Endothelial cell of umbilical vein (primary cell): ENCODE measurements around the gene TRAPPC10. TPM values are rescaled to one million over a fixed set of nuclear protein-coding genes. Genes with fewer than 3 reads are reported as not detected.

Experiments used
- BruUV-seq: library from RNA; stranded (reverse); fragments of 400-500 nt; replicated peaks from 2 replicates; lab custom pipeline; 2021; lab: Mats Ljungman, UMichigan
- CTCF ChIA-PET: fragments of 300-600, 350-600 bp; sonication (Branson Sonifier 250); formaldehyde crosslinking; loops from one replicate; lab custom pipeline; 2021; ENCODE audit warnings: antibody characterized with exemption, inconsistent platforms; lab: Charles Lee
- POLR2A ChIA-PET: fragments of 300-600, 350-600 bp; sonication (Branson Sonifier 250); formaldehyde crosslinking; loops from one replicate; lab custom pipeline; 2021; ENCODE audit warnings: antibody characterized with exemption, inconsistent platforms; lab: Charles Lee
- DNase-seq: peaks from one replicate; pipeline ENCODE4 v3.0.0-alpha.2; 2011; ENCODE audit warnings: low read depth, low spot score
- FAIRE-seq: peaks from 2 replicates; lab custom pipeline; 2011; peaks lifted over from hg19 to GRCh38; lab: Jason Lieb, UNC
- H2AFZ ChIP-seq: 2 replicates; pipeline ENCODE4 v1.6.0; 2012; ENCODE audit warnings: low read depth, low read length, control low read depth, inconsistent platforms
- H3K27ac ChIP-seq: 2 replicates; pipeline ENCODE4 v1.5.1; 2011; ENCODE audit warnings: low read depth, mild to moderate bottlenecking, control low read depth, low read length, moderate library complexity; ENCODE audit not compliant: insufficient read depth
- H3K27me3 ChIP-seq, 2 experiments: 2 replicates each; pipeline versions ENCODE4 v1.6.0 to v1.6.1; 2011; ENCODE audit warnings: low read length in 2 of 2, mixed read lengths in 1 of 2; ENCODE audit not compliant: control insufficient read depth in 2 of 2, insufficient read depth in 2 of 2
- H3K36me3 ChIP-seq, 2 experiments: 2 replicates in 1 of 2; 3 replicates in 1 of 2; pipeline ENCODE4 v1.5.1; 2011; ENCODE audit warnings: low read length in 2 of 2, mild to moderate bottlenecking in 1 of 2, moderate library complexity in 1 of 2; ENCODE audit not compliant: control insufficient read depth in 2 of 2, insufficient read depth in 2 of 2; ENCODE audit errors: extremely low read depth in 1 of 2
- H3K4me1 ChIP-seq: 3 replicates; pipeline ENCODE4 v1.5.1; 2011; ENCODE audit warnings: mild to moderate bottlenecking, low read length; ENCODE audit not compliant: control insufficient read depth, insufficient read depth; ENCODE audit errors: extremely low read depth
- H3K4me2 ChIP-seq: 2 replicates; pipeline ENCODE4 v1.6.1; 2011; ENCODE audit warnings: low read length, control low read depth, mixed read lengths; ENCODE audit not compliant: insufficient read depth
- H3K4me3 ChIP-seq, 3 experiments: fragments of 200-600 bp in 1 of 3; sonication (generic), shearing (Covaris generic) in 1 of 3; replicated peaks in 1 of 3; 2 replicates each; pipeline ENCODE4 v1.5.1; 2011 to 2016; ENCODE audit warnings: control low read depth in 3 of 3, low read length in 3 of 3, mild to moderate bottlenecking in 2 of 3, inconsistent platforms in 1 of 3, low read depth in 1 of 3, moderate library complexity in 1 of 3; ENCODE audit not compliant: insufficient read depth in 1 of 3
- H3K79me2 ChIP-seq: 2 replicates; pipeline ENCODE4 v1.6.0; 2012; ENCODE audit warnings: low read length, inconsistent platforms; ENCODE audit not compliant: control insufficient read depth, insufficient read depth
- H3K9ac ChIP-seq: replicated peaks from 2 replicates; pipeline ENCODE3; 2011; ENCODE audit warnings: low read length, control low read depth; ENCODE audit not compliant: insufficient read depth; ENCODE audit errors: extremely low read depth
- H3K9me1 ChIP-seq: replicated peaks from 3 replicates; pipeline ENCODE4 v1.6.0; 2011; ENCODE audit warnings: mild to moderate bottlenecking, low read length; ENCODE audit not compliant: control insufficient read depth, insufficient read depth; ENCODE audit errors: extremely low read depth
- H3K9me3 ChIP-seq: replicated peaks from 2 replicates; pipeline ENCODE4 v1.5.1; 2012; ENCODE audit warnings: low read length, inconsistent platforms; ENCODE audit not compliant: control insufficient read depth, insufficient read depth
- H4K20me1 ChIP-seq: replicated peaks from 2 replicates; pipeline ENCODE3; 2011; ENCODE audit warnings: mild to moderate bottlenecking, low read length; ENCODE audit not compliant: control insufficient read depth, insufficient read depth; ENCODE audit errors: extremely low read depth
- CTCF ChIP-seq, 2 donors: IDR thresholded peaks; 1 replicate in 1 of 2; 2 replicates in 1 of 2; pipeline ENCODE4 v1.5.1; 2011; ENCODE audit warnings: low read length in 2 of 2, mild to moderate bottlenecking in 2 of 2, moderate library complexity in 2 of 2, control low read depth in 1 of 2, inconsistent platforms in 1 of 2, low read depth in 1 of 2; ENCODE audit not compliant: insufficient read depth in 1 of 2; ENCODE audit errors: extremely low read depth in 1 of 2
- EZH2 ChIP-seq: IDR thresholded peaks from 2 replicates; pipeline ENCODE4 v1.6.1; 2012; ENCODE audit warnings: borderline replicate concordance, low read depth, mild to moderate bottlenecking, moderate library complexity, low read length, inconsistent platforms; ENCODE audit not compliant: severe bottlenecking
- FOS ChIP-seq: IDR thresholded peaks from 2 replicates; pipeline ENCODE4 v1.6.1; 2011; ENCODE audit warnings: mild to moderate bottlenecking, low read length, moderate library complexity, borderline replicate concordance; ENCODE audit not compliant: insufficient read depth
- GATA2 ChIP-seq: IDR thresholded peaks from 2 replicates; pipeline ENCODE4 v1.7.0; 2011; ENCODE audit warnings: low read depth, mild to moderate bottlenecking, moderate library complexity, mixed read lengths, low read length; ENCODE audit not compliant: insufficient read length, insufficient read depth
- JUN ChIP-seq: IDR thresholded peaks from 2 replicates; pipeline ENCODE4 v1.6.1; 2011; ENCODE audit warnings: borderline replicate concordance, low read depth; ENCODE audit not compliant: insufficient read length, insufficient read depth
- MAX ChIP-seq: IDR thresholded peaks from 2 replicates; pipeline ENCODE4 v1.6.1; 2011; ENCODE audit not compliant: insufficient read depth, insufficient read length
- MYC ChIP-seq: IDR thresholded peaks from one replicate; pipeline ENCODE4 v1.6.1; 2011; ENCODE audit warnings: mild to moderate bottlenecking, low read depth, low read length
- POLR2A ChIP-seq: IDR thresholded peaks from 2 replicates; pipeline ENCODE4 v1.6.1; 2012; ENCODE audit warnings: low read depth, mild to moderate bottlenecking, control low read depth, low read length
- POLR2AphosphoS5 ChIP-seq: IDR thresholded peaks from 2 replicates; pipeline ENCODE4 v1.6.1; 2012; ENCODE audit warnings: low read depth, mild to moderate bottlenecking, control low read depth, low read length, moderate library complexity; ENCODE audit not compliant: insufficient read depth
- dilution Hi-C: fragments of 300-500 bp; cut with MboI; formaldehyde crosslinking; loops from one replicate; pipeline ENCODE4 v1.15.0; 2019; ENCODE audit warnings: low sequenced_read_pairs; ENCODE audit not compliant: extremely low pct_ligation_motif_present
- intact Hi-C: fragments of 100-400 bp; cut with micrococcal nuclease; formaldehyde crosslinking; loops from one replicate; pipeline ENCODE4 v1.10.0; 2022
- polyA plus RNA-seq, 4 experiments: library from polyadenylated mRNA; depleted of rRNA in 3 of 4; stranded (reverse) in 3 of 4; unstranded in 1 of 4; fragments of >200 nt; gene quantifications; 2 replicates each; pipeline versions ENCODE4 v1.2.1 to v1.2.3, GENCODE V29; 2011 to 2012; ENCODE audit warnings: missing spikeins in 1 of 4
- total RNA-seq: library from RNA; stranded (reverse); gene quantifications from 2 replicates; pipeline ENCODE4 v1.2.3, GENCODE V29; 2021

TRAPPC10 gene
- total and polyA plus RNA-seq, 2 donors (not counting 3 experiments of a cell fraction or from before 2014, with no cell fraction given), result 21.5 to 33.6 TPM

- peaks cover 7 to 34% of the 10 kb centered on the region in 2 experiments for H3K36me3 ChIP-seq
- no peak overlapping the region for H2AFZ ChIP-seq
- no peaks in the 10 kb centered on the region for H3K27me3 ChIP-seq
- H3K4me1 ChIP-seq, result no peaks in the 10 kb centered on the region
- H4K20me1 ChIP-seq, result no peaks in the 10 kb centered on the region
- intact Hi-C loops, result no loop called here
- no peak overlapping the region for H3K27ac ChIP-seq
- no peaks in the 10 kb centered on the region for H3K79me2 ChIP-seq
- H3K4me3 ChIP-seq, result no peak overlapping the region
- no peak overlapping the region for H3K4me2 ChIP-seq
- ChIA-PET POLR2A (no interaction called here), CTCF (interaction anchor here (0.9 to 1.4 kb wide), 2 partner anchors 20 to 162 kb away, joined by 3 read pairs; no protein-coding TSS in a partner anchor)
- H3K9me1 ChIP-seq, result no peaks in the 10 kb centered on the region
- DNase-seq (no peak), FAIRE-seq (no peak)
- no TSS peak for BruUV-seq
- dilution Hi-C loops, result no loop called here
- H3K9me3 ChIP-seq, result no peaks in the 10 kb centered on the region
- TF ChIP-seq MAX (no peak), FOS (no peak), POLR2AphosphoS5 (no peak), GATA2 (no peak), JUN (no peak), MYC (no peak), POLR2A (no peak), CTCF (IDR thresholded peaks at IDR 0.05; ENCODE audit: extremely low read depth in 1 of 2, insufficient read depth in 1 of 2, low read depth in 1 of 2, low read length in 2 of 2) (no peak), EZH2 (no peak)
- H3K9ac ChIP-seq, result no peak overlapping the region
These were observed 38.5 kb upstream of the TRAPPC10 start for GRCh38 chr21:43973634-43973955.
